Muscle of arm (tissue), 12 donors: Measurements from ENCODE around the gene KLK7. TPM values are rescaled to one million over a fixed set of nuclear protein-coding genes. Genes with fewer than 3 reads are reported as not detected.

Experiments
- DNase-seq: peaks from one replicate; pipeline ENCODE4 v3.0.0-alpha.2; 2013
- polyA plus RNA-seq, 12 donors: library from polyadenylated mRNA; unstranded; fragments of 120-200 nt; gene quantifications; one replicate each; pipeline ENCODE4 v1.2.1, GENCODE V29; 2013; ENCODE audit not compliant: insufficient read length in 12 of 12

Gene KLK7
- polyA plus RNA-seq, 12 donors = 0.07 to 0.66 (median 0.14) TPM; not detected in 4

DNA sequence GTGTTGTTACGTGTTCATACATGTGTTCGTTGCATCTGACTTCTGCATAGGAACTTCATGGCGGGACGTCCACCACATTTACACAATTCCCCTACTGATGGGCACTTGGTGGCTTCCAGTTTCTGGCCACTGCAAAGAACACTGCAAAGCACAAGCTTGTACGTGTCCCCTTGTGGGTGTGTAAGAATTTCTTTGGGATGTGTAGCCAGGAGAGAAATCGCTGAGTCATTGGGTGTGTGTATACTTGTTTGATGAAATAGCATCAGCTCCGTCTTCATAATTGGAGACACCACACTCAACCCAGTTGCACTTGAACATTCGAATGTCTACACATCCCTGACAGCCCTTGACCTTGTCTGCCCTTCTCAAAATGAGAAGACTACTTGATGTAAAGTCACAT lies 50.1 kb downstream of the KLK7 start:
- no peak for DNase-seq

DNA sequence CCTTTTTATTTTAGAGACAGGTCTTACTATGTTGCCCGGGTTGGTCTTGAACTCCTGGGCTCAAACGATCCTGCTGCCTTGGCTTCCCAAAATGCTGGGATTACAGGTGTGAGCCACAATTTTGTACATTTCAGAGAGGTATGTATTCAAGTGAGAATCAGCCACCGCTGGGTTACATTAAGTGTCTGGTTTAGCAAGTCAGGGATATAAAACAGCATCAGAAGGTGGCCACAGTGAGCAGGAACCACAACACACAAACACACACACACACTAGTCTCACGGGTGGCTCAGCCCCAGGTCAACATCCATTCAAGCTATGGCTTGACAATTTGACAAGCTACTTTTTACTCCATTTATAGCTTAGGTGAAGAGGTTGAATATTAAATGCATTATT lies 51.0 kb downstream of the KLK7 start:
- no peak for DNase-seq

DNA sequence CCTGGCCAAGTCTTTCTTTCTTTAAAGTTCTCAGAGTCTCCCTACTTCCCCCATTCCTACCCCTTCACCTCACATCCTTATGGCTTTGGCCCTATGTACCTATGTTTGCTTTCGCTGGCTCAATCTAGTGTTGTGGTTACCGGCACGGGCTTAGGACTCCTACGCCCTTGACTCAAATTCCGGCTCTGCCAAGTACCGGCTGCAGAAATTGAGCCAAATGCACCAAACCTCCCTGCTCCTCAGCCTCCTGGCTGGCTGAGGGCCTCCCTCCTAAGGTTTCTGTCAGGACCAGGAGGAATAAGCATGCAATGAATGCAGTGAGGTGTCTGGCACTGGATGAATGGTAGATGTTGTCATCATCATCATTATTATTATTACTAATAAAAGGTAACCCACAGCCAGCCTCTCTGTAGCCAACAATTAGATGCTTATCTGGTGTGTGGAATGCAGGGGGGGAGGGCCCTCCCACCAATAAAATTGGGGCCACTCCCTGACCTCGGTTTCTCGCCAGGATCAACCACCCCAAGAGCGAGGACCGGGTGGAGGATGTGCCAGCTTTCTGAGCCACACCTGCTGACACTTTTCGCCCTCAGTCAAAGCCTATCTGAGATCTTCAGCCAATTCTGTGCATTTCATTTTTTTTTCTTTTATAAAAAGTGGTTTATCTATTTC lies 51.6 kb downstream of the KLK7 start:
- no peak for DNase-seq

DNA sequence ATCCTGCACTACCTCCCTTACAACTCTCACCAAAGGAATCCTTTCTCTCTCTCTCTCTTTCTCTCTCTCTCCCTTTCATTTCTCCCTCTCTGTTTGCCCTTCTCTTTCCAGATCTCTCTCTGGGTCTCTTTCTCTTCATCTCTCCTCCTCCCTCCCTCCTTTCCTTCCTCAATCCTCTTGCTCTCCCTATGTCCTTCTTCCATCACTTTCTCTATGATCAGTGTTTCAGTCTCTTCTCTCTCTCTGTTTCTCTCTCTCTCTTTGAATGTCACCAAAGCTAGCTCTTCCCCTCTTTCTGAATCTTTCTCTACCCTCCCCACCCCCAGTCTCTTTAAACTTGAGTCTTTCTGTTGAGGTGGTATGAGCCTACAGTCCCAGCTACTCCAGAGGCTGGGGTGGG lies 52.7 kb downstream of the KLK7 start:
- DNase-seq = no peak

DNA sequence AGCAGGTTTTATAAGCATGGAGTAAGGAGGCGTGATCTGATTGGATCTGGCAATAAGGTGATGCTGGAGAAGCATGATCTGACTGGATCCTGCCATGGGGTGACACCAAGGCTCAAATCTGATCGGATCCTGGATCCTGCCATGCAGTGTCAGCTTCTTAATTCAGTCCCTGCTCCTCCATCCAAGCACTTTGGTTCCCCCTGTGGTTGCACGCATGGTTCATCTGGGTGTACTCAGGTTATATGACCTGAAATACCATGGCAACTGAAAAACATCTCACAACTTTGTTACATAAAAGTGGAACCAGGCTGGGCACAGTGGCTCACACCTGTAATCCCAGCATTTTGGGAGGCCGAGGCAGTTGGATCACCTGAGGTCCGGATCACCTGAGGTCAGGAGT lies 54.9 kb downstream of the KLK7 start:
- DNase-seq = no peak

Other genes starting within 250 kb of the KLK7 start
- under 1 TPM in 1 of 12 donors, not detected in 11; 0.13 TPM for gene GPR32, start 213.5 kb downstream of the KLK7 start, polyA plus RNA-seq
- under 1 TPM in 2 of 12 donors, not detected in 10; 0.28 to 0.29 TPM for gene ACP4, start 193.5 kb downstream of the KLK7 start, polyA plus RNA-seq
- 10 to 100 TPM in 1 of 12 donors, 1 to 10 TPM in 3, under 1 TPM in 3, not detected in 5; 0.18 to 17.9 (median 1.0) TPM for gene KLK1, start 160.1 kb downstream of the KLK7 start, polyA plus RNA-seq
- not detected for gene KLK15, start 150.3 kb downstream of the KLK7 start, polyA plus RNA-seq
- gene KLK3, start 129.0 kb downstream of the KLK7 start, polyA plus RNA-seq = 1 to 10 TPM in 1 of 12 donors, not detected in 11; 9.4 TPM
- gene KLK2, start 110.5 kb downstream of the KLK7 start, polyA plus RNA-seq = under 1 TPM in 1 of 12 donors, not detected in 11; 0.20 TPM
- under 1 TPM in 1 of 12 donors, not detected in 11; 0.21 TPM for gene KLK4, start 72.5 kb downstream of the KLK7 start, polyA plus RNA-seq
- gene KLK5, start 30.9 kb downstream of the KLK7 start, polyA plus RNA-seq = under 1 TPM in 1 of 12 donors, not detected in 11; 0.32 TPM
- under 1 TPM in 4 of 12 donors, not detected in 8; 0.22 to 0.50 (median 0.39) TPM for gene KLK6, start 14.3 kb downstream of the KLK7 start, polyA plus RNA-seq
- gene KLK8, start 17.7 kb upstream of the KLK7 start, polyA plus RNA-seq = 1 to 10 TPM in 3 of 12 donors, not detected in 9; 1.0 to 2.3 (median 1.8) TPM
- gene KLK10, start 35.8 kb upstream of the KLK7 start, polyA plus RNA-seq = 1 to 10 TPM in 1 of 12 donors, under 1 TPM in 7, not detected in 4; 0.05 to 2.1 (median 0.19) TPM
- 1 to 10 TPM in 3 of 12 donors, not detected in 9; 2.0 to 9.1 (median 3.5) TPM for gene KLK11, start 42.7 kb upstream of the KLK7 start, polyA plus RNA-seq
- gene KLK12, start 51.1 kb upstream of the KLK7 start, polyA plus RNA-seq = not detected
- gene KLK13, start 81.2 kb upstream of the KLK7 start, polyA plus RNA-seq = 1 to 10 TPM in 1 of 12 donors, under 1 TPM in 2, not detected in 9; 0.48 to 1.5 (median 0.61) TPM
- under 1 TPM in 9 of 12 donors, not detected in 3; 0.12 to 0.80 (median 0.21) TPM for gene KLK14, start 99.0 kb upstream of the KLK7 start, polyA plus RNA-seq
- 1 to 10 TPM in 11 of 12 donors, not detected in 1; 1.1 to 5.1 (median 2.2) TPM for gene CTU1, start 124.5 kb upstream of the KLK7 start, polyA plus RNA-seq
- gene SIGLEC9, start 141.0 kb upstream of the KLK7 start, polyA plus RNA-seq = 1 to 10 TPM in 4 of 12 donors, under 1 TPM in 6, not detected in 2; 0.41 to 2.3 (median 0.87) TPM
- gene SIGLEC7, start 158.4 kb upstream of the KLK7 start, polyA plus RNA-seq = 1 to 10 TPM in 1 of 12 donors, under 1 TPM in 9, not detected in 2; 0.19 to 1.8 (median 0.53) TPM
- gene CD33, start 241.2 kb upstream of the KLK7 start, polyA plus RNA-seq = 1 to 10 TPM in 10 of 12 donors, not detected in 2; 1.4 to 6.3 (median 3.0) TPM